ENCODE measurements around the gene MCM3.

DNA sequence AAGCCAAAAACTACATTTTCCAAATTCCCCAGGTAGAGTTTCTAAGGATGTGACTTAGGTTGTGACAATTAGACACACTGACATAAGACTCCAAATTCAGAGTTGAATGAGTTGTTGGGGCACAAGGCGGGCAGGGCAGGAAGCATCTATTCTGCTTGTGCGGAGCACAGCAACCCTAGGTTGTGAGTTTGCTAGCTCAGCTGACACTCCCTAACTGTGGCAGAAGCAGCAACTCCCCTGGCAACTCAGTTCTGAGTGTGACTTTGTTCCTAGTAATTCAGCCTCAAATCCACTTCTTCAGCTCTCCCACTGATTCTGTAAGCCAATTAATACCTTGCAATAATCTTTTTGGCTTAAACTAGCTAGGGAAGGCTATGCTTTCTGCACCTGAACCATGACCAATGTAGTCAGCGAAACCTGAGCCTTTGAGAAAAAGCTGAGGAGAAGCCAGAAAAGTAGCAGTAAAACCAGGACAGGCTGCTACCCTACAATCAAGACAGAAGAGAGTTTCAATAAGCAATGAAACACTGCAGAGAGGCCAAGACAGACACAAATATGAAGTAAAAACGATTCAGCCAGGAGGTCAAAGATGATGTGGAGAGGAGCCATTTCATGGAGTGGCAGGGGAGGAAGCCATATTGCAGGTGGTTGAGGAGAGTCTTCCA, 47.4 kb upstream of the MCM3 start:
- TF ChIP-seq, protein P1, sequence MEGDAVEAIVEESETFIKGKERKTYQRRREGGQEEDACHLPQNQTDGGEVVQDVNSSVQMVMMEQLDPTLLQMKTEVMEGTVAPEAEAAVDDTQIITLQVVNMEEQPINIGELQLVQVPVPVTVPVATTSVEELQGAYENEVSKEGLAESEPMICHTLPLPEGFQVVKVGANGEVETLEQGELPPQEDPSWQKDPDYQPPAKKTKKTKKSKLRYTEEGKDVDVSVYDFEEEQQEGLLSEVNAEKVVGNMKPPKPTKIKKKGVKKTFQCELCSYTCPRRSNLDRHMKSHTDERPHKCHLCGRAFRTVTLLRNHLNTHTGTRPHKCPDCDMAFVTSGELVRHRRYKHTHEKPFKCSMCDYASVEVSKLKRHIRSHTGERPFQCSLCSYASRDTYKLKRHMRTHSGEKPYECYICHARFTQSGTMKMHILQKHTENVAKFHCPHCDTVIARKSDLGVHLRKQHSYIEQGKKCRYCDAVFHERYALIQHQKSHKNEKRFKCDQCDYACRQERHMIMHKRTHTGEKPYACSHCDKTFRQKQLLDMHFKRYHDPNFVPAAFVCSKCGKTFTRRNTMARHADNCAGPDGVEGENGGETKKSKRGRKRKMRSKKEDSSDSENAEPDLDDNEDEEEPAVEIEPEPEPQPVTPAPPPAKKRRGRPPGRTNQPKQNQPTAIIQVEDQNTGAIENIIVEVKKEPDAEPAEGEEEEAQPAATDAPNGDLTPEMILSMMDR (IDR thresholded peaks at IDR 0.05), result no peak
- TF ChIP-seq POLR2A (IDR thresholded peaks at IDR 0.05), result no peak

Data from heart left ventricle (tissue), 13 donors.